Smooth muscle cell (in vitro differentiated cells): Measurements from ENCODE around the gene ORC4. TPM values are rescaled to one million over a fixed set of nuclear protein-coding genes. Genes with fewer than 3 reads are reported as not detected.
"Not testable (repeated sequence)": the region's sequence is repeated elsewhere in the genome, so short reads cannot be mapped to it uniquely, and the experiment has no call there.

Source experiments
- DNase-seq: peaks from one replicate; lab custom pipeline; 2025; ENCODE audit not compliant: unreplicated experiment; lab: John Stamatoyannopoulos, UW
- H2AFZ ChIP-seq: fragments of 200-600 bp; sonication (generic); 2 replicates; pipeline ENCODE4 v1.6.0; 2016; ENCODE audit warnings: antibody characterized with exemption, low read depth, mild to moderate bottlenecking
- H3F3A ChIP-seq: fragments of 200-600 bp; sonication (generic); 2 replicates; pipeline ENCODE4 v1.6.0; 2017; ENCODE audit warnings: antibody characterized with exemption, low read depth
- H3K27ac ChIP-seq: fragments of 200-600 bp; sonication (generic); 2 replicates; pipeline ENCODE4 v1.5.1; 2016; ENCODE audit warnings: low read depth, mild to moderate bottlenecking
- H3K27me3 ChIP-seq: fragments of 200-600 bp; sonication (generic); 2 replicates; pipeline ENCODE4 v1.6.1; 2016; ENCODE audit warnings: low read depth, mild to moderate bottlenecking
- H3K36me3 ChIP-seq: fragments of 200-600 bp; sonication (generic); 2 replicates; pipeline ENCODE4 v1.5.1; 2016; ENCODE audit warnings: low read depth
- H3K4me1 ChIP-seq: fragments of 200-600 bp; sonication (generic); 2 replicates; pipeline ENCODE4 v1.5.1; 2016; ENCODE audit warnings: low read depth
- H3K4me2 ChIP-seq: fragments of 200-600 bp; sonication (generic); 2 replicates; pipeline ENCODE4 v1.6.0; 2016; ENCODE audit warnings: mild to moderate bottlenecking
- H3K4me3 ChIP-seq: fragments of 200-600 bp; sonication (generic); 2 replicates; pipeline ENCODE4 v1.5.1; 2016; ENCODE audit warnings: mild to moderate bottlenecking
- H3K79me2 ChIP-seq: fragments of 200-600 bp; sonication (generic); 2 replicates; pipeline ENCODE4 v1.6.0; 2016; ENCODE audit warnings: low read depth, mild to moderate bottlenecking
- H3K9ac ChIP-seq: fragments of 200-600 bp; sonication (generic); 2 replicates; pipeline ENCODE4 v1.6.0; 2016; ENCODE audit warnings: low read depth
- H3K9me3 ChIP-seq: fragments of 200-600 bp; sonication (generic); replicated peaks from 2 replicates; pipeline ENCODE4 v1.5.1; 2016; ENCODE audit warnings: low read depth
- H4K20me1 ChIP-seq: fragments of 200-600 bp; sonication (generic); 2 replicates; pipeline ENCODE4 v1.6.0; 2016; ENCODE audit warnings: low read depth
- CTCF ChIP-seq: fragments of 200-600 bp; sonication (generic); IDR thresholded peaks from 2 replicates; pipeline ENCODE4 v1.5.1; 2017; ENCODE audit warnings: borderline replicate concordance, mild to moderate bottlenecking, antibody characterized with exemption; ENCODE audit not compliant: insufficient read depth, poor library complexity, severe bottlenecking
- WGBS: methylation state at CpG from one replicate; pipeline ENCODE4 v1.1.7; 2016; ENCODE audit warnings: low lambda C conversion rate; 5-methylcytosine and 5-hydroxymethylcytosine counted together
- polyA plus RNA-seq: library from polyadenylated mRNA; unstranded; fragments of >200 nt; fragmentation: Nextera tagmentation; extraction: Ambion mirVana; gene quantifications from 2 replicates; pipeline ENCODE4 v1.2.1, GENCODE V29; 2016
- total RNA-seq: library from RNA; depleted of rRNA; stranded (reverse); fragments of >200 nt; gene quantifications from 2 replicates; pipeline ENCODE4 v1.2.3, GENCODE V29; 2014

ORC4 gene
- total and polyA plus RNA-seq, 2 experiments from 2014 or later, result 23.7 to 75.3 TPM

DNA sequence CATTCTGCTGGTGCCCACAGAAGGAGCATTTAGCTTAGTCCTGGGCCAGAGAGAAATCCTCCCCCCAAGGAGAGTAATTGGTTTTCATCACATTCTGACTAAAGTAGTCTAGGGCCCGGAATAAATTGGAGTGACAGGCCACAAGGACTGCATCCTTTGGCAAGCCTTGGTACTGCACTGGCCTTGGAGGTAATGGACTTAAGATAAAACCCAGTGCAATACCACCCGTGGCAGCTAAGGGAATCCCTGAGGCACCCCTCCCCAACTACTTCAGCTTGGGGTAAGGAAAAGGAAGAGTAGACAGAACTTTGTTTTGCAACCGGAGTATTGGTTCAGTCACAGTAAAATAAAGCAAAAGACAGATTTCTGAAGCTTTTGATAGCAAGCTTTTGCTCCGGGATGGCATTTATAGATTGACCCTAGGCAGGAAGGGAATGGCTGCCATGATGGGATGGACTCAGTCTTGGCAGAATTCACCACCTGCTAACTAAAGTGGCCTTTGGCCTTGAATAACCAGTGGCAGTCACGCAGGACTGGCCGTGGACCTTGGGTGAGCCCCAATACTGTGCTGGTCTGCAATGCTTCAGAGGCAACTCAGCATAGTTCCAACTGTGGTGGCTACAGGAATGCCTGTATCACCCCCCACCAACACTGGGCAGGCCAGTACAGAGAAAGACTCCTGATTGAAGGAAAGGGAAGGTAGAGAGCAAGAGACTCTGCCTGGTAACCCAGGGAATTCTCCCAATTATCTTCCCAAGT lies 14.1 kb downstream of the ORC4 start:
- no peak for DNase-seq
- Histone ChIP-seq H3K4me3 (no peak overlapping the region), H3K79me2 (peaks cover 94% of the 10 kb centered on the region)

GRCh38 chr2:148002420-148002819 lies 18.1 kb downstream of the ORC4 start:
- peaks cover 85% of the 10 kb centered on the region for H3K79me2 ChIP-seq
- not testable (repeated sequence) for H3K9ac ChIP-seq, H3K9me3 ChIP-seq, H3K36me3 ChIP-seq, H3K4me2 ChIP-seq, H2AFZ ChIP-seq, DNase-seq, H3K27me3 ChIP-seq, H3K27ac ChIP-seq, H3K4me3 ChIP-seq, H3F3A ChIP-seq
- peaks cover 29% of the 10 kb centered on the region for H4K20me1 ChIP-seq
- H3K4me1 ChIP-seq, result peaks cover 17% of the 10 kb centered on the region

More for the DNA sequence above, 14.1 kb downstream of the ORC4 start:
- H2AFZ ChIP-seq, result no peak overlapping the region
- TF ChIP-seq CTCF, result no peak
- H3K27ac ChIP-seq, result no peak overlapping the region
- H3F3A ChIP-seq, result no peaks in the 10 kb centered on the region
- peaks cover 3% of the 10 kb centered on the region for H4K20me1 ChIP-seq
- 92% methylated on average over 6 of the region's 6 CpGs for WGBS
- H3K9me3 ChIP-seq, result no peaks in the 10 kb centered on the region
- H3K27me3 ChIP-seq, result no peaks in the 10 kb centered on the region
- no peak overlapping the region for H3K4me2 ChIP-seq
- no peaks in the 10 kb centered on the region for H3K36me3 ChIP-seq
- no peaks in the 10 kb centered on the region for H3K4me1 ChIP-seq
- H3K9ac ChIP-seq, result no peak overlapping the region

- Histone ChIP-seq H3K9me3 (no peaks in the 10 kb centered on the region), H3K4me1 (peaks cover 17% of the 10 kb centered on the region), H3K36me3 (no peaks in the 10 kb centered on the region), H3K79me2 (peaks cover 79% of the 10 kb centered on the region), H3K4me3 (no peak overlapping the region), H3K27me3 (no peaks in the 10 kb centered on the region), H4K20me1 (peaks cover 29% of the 10 kb centered on the region), H3K9ac (no peak overlapping the region), H2AFZ (no peak overlapping the region), H3F3A (no peaks in the 10 kb centered on the region), H3K4me2 (no peak overlapping the region), H3K27ac (no peak overlapping the region)
- no peak for TF ChIP-seq CTCF
- no peak for DNase-seq
- WGBS, result 93% methylated on average over 1 of the region's 1 CpG
These were observed 20.4 kb downstream of the ORC4 start for GRCh38 chr2:148000095-148000494.

DNA sequence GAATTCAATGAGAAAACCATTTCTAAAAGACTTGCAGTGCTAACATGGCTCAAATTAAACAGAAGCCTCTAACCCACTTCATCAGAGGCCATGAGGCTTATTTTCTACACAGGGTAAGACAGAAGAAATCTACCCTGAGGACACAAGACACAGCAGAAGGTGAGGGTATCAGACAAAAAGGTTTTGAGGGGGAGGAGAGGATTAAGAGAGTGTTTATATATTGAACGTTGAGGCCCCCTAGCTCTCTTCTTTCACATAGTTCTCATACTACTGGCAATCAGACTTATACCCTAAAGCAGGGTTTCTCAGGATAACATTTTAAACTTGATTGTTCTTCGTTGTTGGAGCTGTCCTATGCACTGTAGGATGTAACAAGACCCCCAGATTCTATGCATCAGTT lies 21.4 kb downstream of the ORC4 start:
- H3K4me1 ChIP-seq, result peaks cover 17% of the 10 kb centered on the region
- H3K36me3 ChIP-seq, result no peaks in the 10 kb centered on the region
- H3K79me2 ChIP-seq, result peaks cover 82% of the 10 kb centered on the region
- no peaks in the 10 kb centered on the region for H3F3A ChIP-seq
- peak overlapping the region; percentile 30 for H3K4me2 ChIP-seq
- H3K27ac ChIP-seq, result no peak overlapping the region
- no peak overlapping the region for H3K9ac ChIP-seq
- peaks cover 29% of the 10 kb centered on the region for H4K20me1 ChIP-seq
- H3K4me3 ChIP-seq, result no peak overlapping the region
- no peaks in the 10 kb centered on the region for H3K9me3 ChIP-seq
- WGBS, result 49% methylated on average over 2 of the region's 2 CpGs
- no peaks in the 10 kb centered on the region for H3K27me3 ChIP-seq
- no peak for TF ChIP-seq CTCF
- no peak for DNase-seq
- H2AFZ ChIP-seq, result no peak overlapping the region
